Activated T-helper 1 cell treated with anti-CD3 and anti-CD28 coated beads, Interleukin-12 subunit alpha, Interleukin-12 subunit beta, Interleukin-2, Interleukin-4 antibody, amounts not matched to agents 30 ng/mL and 10 ng/mL and 1 ng/mL, durations not matched to agents 14 hours and 24 hours and 36 hours (primary cell): ENCODE data around the gene RAD51. TPM values are rescaled to one million over a fixed set of nuclear protein-coding genes. Genes with fewer than 3 reads are reported as not detected.
"Not testable (repeated sequence)": the region's sequence is repeated elsewhere in the genome, so short reads cannot be mapped to it uniquely, and the experiment has no call there.

Source experiments
- DNase-seq: peaks from one replicate; pipeline ENCODE4 v3.0.0; 2021; ENCODE audit warnings: low spot score
- H3K27ac Mint-ChIP-seq: one replicate; pipeline ENCODE4 v1.8.0; 2021; ENCODE audit warnings: mild to moderate bottlenecking, mixed read lengths
- H3K27me3 Mint-ChIP-seq: one replicate; pipeline ENCODE4 v1.8.0; 2022; ENCODE audit warnings: mild to moderate bottlenecking, moderate library complexity, mixed read lengths; ENCODE audit not compliant: insufficient read depth
- H3K36me3 Mint-ChIP-seq: one replicate; pipeline ENCODE4 v1.8.0; 2021; ENCODE audit warnings: low read depth, mixed read lengths
- H3K4me1 Mint-ChIP-seq: one replicate; pipeline ENCODE4 v1.8.0; 2021; ENCODE audit warnings: low read depth, mixed read lengths
- H3K4me3 Mint-ChIP-seq: one replicate; pipeline ENCODE4 v1.8.0; 2021; ENCODE audit warnings: mild to moderate bottlenecking, moderate library complexity, mixed read lengths
- H3K9me3 Mint-ChIP-seq: one replicate; pipeline ENCODE4 v1.8.0; 2021; ENCODE audit warnings: mixed read lengths
- intact Hi-C: fragments of 100-400 bp; cut with micrococcal nuclease; formaldehyde crosslinking; loops from one replicate; pipeline ENCODE4 v1.15.1; 2024
- total RNA-seq: library from RNA; stranded (reverse); gene quantifications from 2 replicates; pipeline ENCODE4 v1.2.3, GENCODE V29; 2022

RAD51 gene
- 62.0 and 62.4 TPM in 2 replicates for total RNA-seq

GRCh38 chr15:40694688-40695468 is at the start of gene RAD51:
RAD51 (plus strand) TSS chr15:40695174; CDS start chr15:40698759, 3,585 bp downstream.
- no peaks in the 10 kb centered on the region for H3K9me3 Mint-ChIP-seq
- peak within 1 kb of the TSS; percentile 96 for H3K4me3 Mint-ChIP-seq
- no peaks in the 10 kb centered on the region for H3K27me3 Mint-ChIP-seq
- H3K36me3 Mint-ChIP-seq = peaks cover 22% of the 10 kb centered on the region
- peak; percentile 91 for DNase-seq
- intact Hi-C loops = loop anchor here (1.0 to 2.0 kb wide), 8 partner anchors 16 to 199 kb away; partner anchors contain the start of genes DNAJC17, GCHFR, KNL1 and RMDN3
- peak within 1 kb of the TSS; percentile 91 for H3K27ac Mint-ChIP-seq
- peaks cover 41% of the 10 kb centered on the region for H3K4me1 Mint-ChIP-seq

GRCh38 chr15:40647523-40647922 is 47.5 kb upstream of the RAD51 start:
- no peak for DNase-seq
- H3K9me3 Mint-ChIP-seq = no peaks in the 10 kb centered on the region
- H3K4me3 Mint-ChIP-seq = no peak overlapping the region
- no peaks in the 10 kb centered on the region for H3K27me3 Mint-ChIP-seq
- H3K4me1 Mint-ChIP-seq = peaks cover 6% of the 10 kb centered on the region
- no peak overlapping the region for H3K27ac Mint-ChIP-seq
- intact Hi-C loops = no loop called here
- peaks cover 21% of the 10 kb centered on the region for H3K36me3 Mint-ChIP-seq

- H3K27ac Mint-ChIP-seq = no peak overlapping the region
- H3K4me3 Mint-ChIP-seq = no peak overlapping the region
- H3K9me3 Mint-ChIP-seq = no peaks in the 10 kb centered on the region
- no peak for DNase-seq
- no peaks in the 10 kb centered on the region for H3K27me3 Mint-ChIP-seq
- intact Hi-C loops = no loop called here
- H3K4me1 Mint-ChIP-seq = peaks cover 6% of the 10 kb centered on the region
- peaks cover 21% of the 10 kb centered on the region for H3K36me3 Mint-ChIP-seq
Observed at GRCh38 chr15:40650479-40650878, 44.5 kb upstream of the RAD51 start.

GRCh38 chr15:40660686-40661085 is 34.3 kb upstream of the RAD51 start:
- no peaks in the 10 kb centered on the region for H3K9me3 Mint-ChIP-seq
- H3K4me1 Mint-ChIP-seq = no peaks in the 10 kb centered on the region
- intact Hi-C loops = no loop called here
- peaks cover 20% of the 10 kb centered on the region for H3K36me3 Mint-ChIP-seq
- H3K27ac Mint-ChIP-seq = no peak overlapping the region
- no peak for DNase-seq
- no peak overlapping the region for H3K4me3 Mint-ChIP-seq
- no peaks in the 10 kb centered on the region for H3K27me3 Mint-ChIP-seq

DNA sequence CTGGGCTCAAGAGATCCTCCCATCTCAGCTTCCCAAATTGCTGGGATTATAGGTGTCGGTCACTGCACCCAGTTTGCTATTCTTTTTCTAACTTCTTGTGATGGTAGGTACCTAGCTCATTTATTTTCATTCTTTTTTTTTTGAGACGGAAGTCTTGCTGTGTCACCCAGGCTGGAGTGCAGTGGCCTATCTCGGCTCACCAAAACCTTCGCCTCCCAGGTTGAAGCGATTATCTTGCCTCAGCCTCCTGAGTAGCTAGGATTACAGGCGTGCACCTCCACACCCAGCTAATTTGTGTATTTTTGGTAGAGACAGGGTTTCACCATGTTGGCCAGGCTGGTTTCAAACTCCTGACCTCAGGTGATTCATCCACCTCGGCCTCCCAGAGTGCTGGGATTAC is 30.1 kb upstream of the RAD51 start:
- DNase-seq = no peak
- no peak overlapping the region for H3K27ac Mint-ChIP-seq
- no peaks in the 10 kb centered on the region for H3K27me3 Mint-ChIP-seq
- no peaks in the 10 kb centered on the region for H3K4me1 Mint-ChIP-seq
- no peak overlapping the region for H3K4me3 Mint-ChIP-seq
- H3K9me3 Mint-ChIP-seq = no peaks in the 10 kb centered on the region
- H3K36me3 Mint-ChIP-seq = peaks cover 9% of the 10 kb centered on the region
- intact Hi-C loops = no loop called here

DNA sequence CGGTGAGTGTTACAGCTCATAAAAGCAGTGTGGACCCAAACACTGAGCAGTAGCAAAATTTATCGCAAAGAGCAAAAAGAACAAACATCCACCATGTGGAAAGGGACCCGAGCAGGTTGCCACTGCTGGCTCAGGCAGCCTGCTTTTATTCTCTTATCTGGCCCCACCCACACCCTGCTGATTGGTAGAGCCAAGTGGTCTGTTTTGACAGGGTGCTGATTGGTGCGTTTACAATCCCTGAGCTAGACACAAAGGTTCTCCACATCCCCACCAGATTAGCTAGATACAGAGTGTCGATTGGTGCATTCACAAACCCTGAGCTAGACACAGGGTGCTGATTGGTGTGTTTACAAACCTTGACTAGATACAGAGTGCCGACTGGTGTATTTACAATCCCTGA is 18.7 kb upstream of the RAD51 start:
- H3K4me1 Mint-ChIP-seq, intact Hi-C loops, H3K9me3 Mint-ChIP-seq, H3K27ac Mint-ChIP-seq, DNase-seq, H3K36me3 Mint-ChIP-seq, H3K27me3 Mint-ChIP-seq, H3K4me3 Mint-ChIP-seq: not testable (repeated sequence)

- intact Hi-C loops, H3K4me3 Mint-ChIP-seq, H3K27me3 Mint-ChIP-seq, H3K9me3 Mint-ChIP-seq, H3K4me1 Mint-ChIP-seq, H3K36me3 Mint-ChIP-seq, H3K27ac Mint-ChIP-seq, DNase-seq: not testable (repeated sequence)
Observed at GRCh38 chr15:40676906-40677305, 18.1 kb upstream of the RAD51 start.

GRCh38 chr15:40680151-40680550 is 14.8 kb upstream of the RAD51 start:
- intact Hi-C loops = no loop called here
- Mint-ChIP-seq H3K4me3 (no peak overlapping the region), H3K4me1 (peaks cover 7% of the 10 kb centered on the region), H3K36me3 (no peaks in the 10 kb centered on the region), H3K27me3 (no peaks in the 10 kb centered on the region), H3K9me3 (no peaks in the 10 kb centered on the region), H3K27ac (no peak overlapping the region)
- no peak for DNase-seq

DNA sequence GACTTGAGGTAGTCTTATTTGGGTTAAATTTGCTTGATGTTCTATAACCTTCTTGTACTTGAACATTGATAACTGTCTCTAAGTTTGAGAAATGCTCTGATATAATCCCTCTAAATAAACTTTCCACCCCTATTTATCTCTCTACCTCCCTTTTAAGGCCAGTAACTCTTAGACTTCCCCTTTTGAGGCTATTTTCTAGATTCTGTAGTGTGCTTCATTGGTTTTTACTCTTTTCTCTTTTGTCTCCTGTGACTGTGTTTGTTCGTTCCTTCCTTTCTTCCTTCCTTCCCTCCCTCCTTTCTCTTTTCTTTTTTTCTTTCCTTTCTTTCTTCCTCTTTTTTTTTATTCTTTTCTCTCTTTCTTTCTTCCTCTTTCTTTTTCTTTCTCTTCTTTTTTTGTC is 14.0 kb upstream of the RAD51 start:
- H3K4me3 Mint-ChIP-seq, H3K9me3 Mint-ChIP-seq, intact Hi-C loops, DNase-seq, H3K36me3 Mint-ChIP-seq, H3K27me3 Mint-ChIP-seq, H3K4me1 Mint-ChIP-seq, H3K27ac Mint-ChIP-seq: not testable (repeated sequence)

DNA sequence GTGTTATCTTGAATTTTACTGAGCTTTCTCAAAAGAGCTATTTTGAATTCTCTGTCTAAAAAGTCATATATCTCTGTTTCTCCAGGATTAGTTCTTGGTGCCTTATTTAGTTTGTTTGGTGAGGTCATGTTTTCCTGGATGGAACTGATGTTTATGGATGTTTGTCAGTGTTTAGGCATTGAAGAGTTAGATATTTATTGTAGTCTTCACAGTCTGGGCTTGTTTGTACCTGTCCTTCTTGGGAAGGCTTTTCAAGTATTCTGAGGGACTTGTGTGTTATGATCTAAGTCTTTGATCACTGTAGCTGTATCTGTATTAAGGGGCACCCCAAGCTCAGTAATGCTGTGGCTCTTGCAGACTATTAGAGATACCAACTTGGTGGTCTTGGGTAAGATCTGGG is 10.6 kb upstream of the RAD51 start:
- Mint-ChIP-seq H3K27me3 (no peaks in the 10 kb centered on the region), H3K9me3 (no peaks in the 10 kb centered on the region), H3K4me1 (no peaks in the 10 kb centered on the region), H3K4me3 (no peak overlapping the region), H3K36me3 (no peaks in the 10 kb centered on the region), H3K27ac (no peak overlapping the region)
- intact Hi-C loops = no loop called here
- no peak for DNase-seq

DNA sequence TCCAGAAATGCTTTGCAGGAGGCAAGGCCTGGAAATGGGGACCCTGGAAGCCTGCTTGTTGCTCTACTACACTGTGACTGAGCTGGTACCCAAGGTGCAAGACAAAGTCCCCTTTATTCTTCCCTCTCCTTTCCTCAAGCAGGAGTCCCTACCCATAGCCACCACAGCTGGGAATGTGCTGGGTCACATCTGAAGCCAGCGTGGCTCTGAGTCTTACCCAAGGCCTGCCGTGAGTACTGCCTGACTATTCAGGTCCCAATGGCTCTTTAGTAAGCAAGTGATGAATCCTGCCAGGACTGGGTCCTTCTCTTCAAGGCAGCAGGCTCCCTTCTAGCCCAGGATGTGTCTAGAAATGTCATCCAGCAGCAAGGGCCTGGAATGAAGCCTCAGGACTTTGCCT is 9.6 kb upstream of the RAD51 start:
- intact Hi-C loops = no loop called here
- DNase-seq = no peak
- H3K4me3 Mint-ChIP-seq = no peak overlapping the region
- H3K4me1 Mint-ChIP-seq = no peaks in the 10 kb centered on the region
- peaks cover 3% of the 10 kb centered on the region for H3K36me3 Mint-ChIP-seq
- peak overlapping the region; percentile 45 for H3K27ac Mint-ChIP-seq
- no peaks in the 10 kb centered on the region for H3K9me3 Mint-ChIP-seq
- no peaks in the 10 kb centered on the region for H3K27me3 Mint-ChIP-seq

GRCh38 chr15:40688932-40689799 is 5.8 kb upstream of the RAD51 start:
- Mint-ChIP-seq H3K9me3 (no peaks in the 10 kb centered on the region), H3K36me3 (peaks cover 9% of the 10 kb centered on the region), H3K4me3 (no peak overlapping the region), H3K4me1 (peaks cover 8% of the 10 kb centered on the region), H3K27ac (no peak overlapping the region), H3K27me3 (no peaks in the 10 kb centered on the region)
- intact Hi-C loops = no loop called here
- no peak for DNase-seq

DNA sequence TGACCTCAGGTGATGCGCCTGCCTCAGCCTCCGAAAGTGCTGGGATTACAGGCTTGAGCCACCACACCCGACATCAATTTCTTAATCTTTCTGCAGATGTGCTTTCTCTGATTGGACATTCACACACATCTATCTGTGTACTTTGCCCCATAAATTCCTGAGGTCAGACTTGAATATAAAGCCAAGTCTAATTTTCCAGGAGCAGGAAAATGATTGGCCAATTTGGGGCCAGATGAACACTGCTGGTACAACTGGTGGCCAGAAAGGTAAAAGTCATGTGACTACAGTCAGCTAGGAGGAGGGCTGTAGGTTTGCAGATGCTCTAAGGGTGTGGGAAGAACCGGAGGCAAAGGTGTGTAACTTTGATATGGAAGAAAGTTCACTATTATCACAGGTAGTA is 3.2 kb upstream of the RAD51 start:
- intact Hi-C loops = no loop called here
- no peak overlapping the region for H3K27ac Mint-ChIP-seq
- peaks cover 17% of the 10 kb centered on the region for H3K36me3 Mint-ChIP-seq
- H3K27me3 Mint-ChIP-seq = no peaks in the 10 kb centered on the region
- no peak for DNase-seq
- H3K4me3 Mint-ChIP-seq = no peak overlapping the region
- H3K9me3 Mint-ChIP-seq = no peaks in the 10 kb centered on the region
- peaks cover 19% of the 10 kb centered on the region for H3K4me1 Mint-ChIP-seq
